SK-N-SH (cell line): Measurements from ENCODE around the gene SMOC1. TPM values are rescaled to one million over a fixed set of nuclear protein-coding genes. Genes with fewer than 3 reads are reported as not detected.

Source experiments
- CTCF ChIA-PET: fragments of 300-600, 350-600 bp; formaldehyde crosslinking; extraction: SDS; loops from one replicate; lab custom pipeline; 2021; lab: Yijun Ruan, JAX
- POLR2A ChIA-PET: fragments of 350-600 bp; sonication (Branson Sonifier 250); formaldehyde crosslinking; extraction: SDS; loops from one replicate; lab custom pipeline; 2020; ENCODE audit warnings: antibody characterized with exemption, inconsistent platforms; lab: Yijun Ruan, JAX
- DNase-seq: peaks from one replicate; pipeline ENCODE4 v3.0.0; 2012
- H2AFZ ChIP-seq: fragments of 200-600 bp; sonication (generic); 2 replicates; pipeline ENCODE4 v1.8.1; 2016; ENCODE audit warnings: antibody characterized with exemption, mild to moderate bottlenecking, low read depth
- H3F3A ChIP-seq: fragments of 200-600 bp; sonication (generic); replicated peaks from 2 replicates; pipeline ENCODE3; 2016; ENCODE audit warnings: antibody characterized with exemption, mild to moderate bottlenecking; ENCODE audit not compliant: insufficient read depth
- H3K27ac ChIP-seq, 2 experiments: fragments of 200-500 bp in 1 of 2; fragments of 200-600 bp in 1 of 2; sonication (Bioruptor generic) in 1 of 2; sonication (generic), shearing (Covaris generic) in 1 of 2; 2 replicates each; pipeline versions ENCODE4 v1.5.1 to v1.6.1; 2014 to 2016; ENCODE audit warnings: low read depth in 2 of 2, inconsistent platforms in 1 of 2, low read length in 1 of 2, mild to moderate bottlenecking in 1 of 2, mixed read lengths in 1 of 2
- H3K27me3 ChIP-seq: fragments of 200-600 bp; sonication (generic), shearing (Covaris generic); 2 replicates; pipeline ENCODE4 v1.6.1; 2016; ENCODE audit warnings: mixed run types; ENCODE audit not compliant: insufficient read depth
- H3K36me3 ChIP-seq, 2 experiments: fragments of 200-500 bp in 1 of 2; fragments of 200-600 bp in 1 of 2; sonication (Bioruptor generic) in 1 of 2; sonication (generic) in 1 of 2; replicated peaks in 1 of 2; 2 replicates each; pipeline versions ENCODE3 to v1.5.1; 2014 to 2016; ENCODE audit warnings: low read length in 1 of 2, mild to moderate bottlenecking in 1 of 2; ENCODE audit not compliant: insufficient read depth in 2 of 2, control insufficient read depth in 1 of 2
- H3K4me1 ChIP-seq, 2 experiments: fragments of 200-500 bp in 1 of 2; fragments of 200-600 bp in 1 of 2; sonication (Bioruptor generic) in 1 of 2; sonication (generic), shearing (Covaris generic) in 1 of 2; 2 replicates each; pipeline versions ENCODE4 v1.5.1 to v1.6.1; 2014 to 2016; ENCODE audit warnings: low read depth in 1 of 2, low read length in 1 of 2, mixed run types in 1 of 2; ENCODE audit not compliant: insufficient read depth in 2 of 2, control insufficient read depth in 1 of 2
- H3K4me2 ChIP-seq: fragments of 200-600 bp; sonication (generic), shearing (Covaris generic); 2 replicates; pipeline ENCODE4 v1.6.1; 2017; ENCODE audit warnings: mixed run types
- H3K4me3 ChIP-seq, 2 experiments: fragments of 200-500 bp in 1 of 2; fragments of 200-600 bp in 1 of 2; sonication (Bioruptor generic) in 1 of 2; sonication (generic), shearing (Covaris generic) in 1 of 2; 2 replicates each; pipeline versions ENCODE4 v1.5.1 to v1.8.1; 2014 to 2016; ENCODE audit warnings: low read depth in 2 of 2, inconsistent platforms in 1 of 2, low read length in 1 of 2, mild to moderate bottlenecking in 1 of 2, mixed read lengths in 1 of 2, moderate library complexity in 1 of 2
- H3K79me2 ChIP-seq: fragments of 200-600 bp; sonication (generic); 2 replicates; pipeline ENCODE4 v1.8.1; 2017; ENCODE audit warnings: mild to moderate bottlenecking; ENCODE audit not compliant: insufficient read depth
- H3K9ac ChIP-seq: fragments of 200-600 bp; sonication (generic); 2 replicates; pipeline ENCODE4 v1.6.1; 2017; ENCODE audit warnings: mixed run types
- H3K9me2 ChIP-seq: fragments of 200-600 bp; sonication (generic); 2 replicates; pipeline ENCODE4 v1.6.1; 2017; ENCODE audit warnings: mixed run types
- H3K9me3 ChIP-seq: fragments of 200-600 bp; sonication (generic); 2 replicates; pipeline ENCODE4 v1.6.1; 2017; ENCODE audit warnings: mixed run types, mild to moderate bottlenecking, moderate library complexity
- H4K20me1 ChIP-seq: fragments of 200-600 bp; sonication (generic); 2 replicates; pipeline ENCODE4 v1.6.1; 2017; ENCODE audit warnings: mild to moderate bottlenecking, mixed run types; ENCODE audit not compliant: insufficient read depth
- EZH2phosphoT487 ChIP-seq: fragments of 200-600 bp; sonication (generic); IDR thresholded peaks from 2 replicates; pipeline ENCODE4 v1.6.1; 2017; ENCODE audit warnings: low read depth, mixed run types, mild to moderate bottlenecking, antibody characterized with exemption, moderate library complexity, borderline replicate concordance
- FOXM1 ChIP-seq: IDR thresholded peaks from 2 replicates; pipeline ENCODE4 v1.4.0; 2012; ENCODE audit warnings: low read depth, mild to moderate bottlenecking
- GABPA ChIP-seq: IDR thresholded peaks from 2 replicates; pipeline ENCODE4 v1.4.0; 2012; ENCODE audit warnings: low read depth, mild to moderate bottlenecking
- IRF3 ChIP-seq: fragments of 150-350 bp; IDR thresholded peaks from 2 replicates; pipeline ENCODE4 v1.6.1; 2016; ENCODE audit warnings: mild to moderate bottlenecking, low read depth, low read length
- MAX ChIP-seq: IDR thresholded peaks from 2 replicates; pipeline ENCODE4 v1.4.0; 2012; ENCODE audit warnings: low read depth
- MEF2A ChIP-seq: IDR thresholded peaks from 2 replicates; pipeline ENCODE4 v1.4.0; 2012; ENCODE audit warnings: low read depth, borderline replicate concordance
- MXI1 ChIP-seq: IDR thresholded peaks from 2 replicates; pipeline ENCODE4 v1.6.1; 2012; ENCODE audit warnings: mild to moderate bottlenecking, low read depth, low read length, improper control_type of control experiment
- RAD21 ChIP-seq: IDR thresholded peaks from 2 replicates; pipeline ENCODE4 v1.6.1; 2012; ENCODE audit warnings: mild to moderate bottlenecking, low read length
- RFX5 ChIP-seq: IDR thresholded peaks from 2 replicates; pipeline ENCODE4 v1.6.1; 2012; ENCODE audit warnings: mild to moderate bottlenecking, improper control_type of control experiment, low read length
- RXRA ChIP-seq: IDR thresholded peaks from 2 replicates; pipeline ENCODE4 v1.4.0; 2012; ENCODE audit warnings: low read depth, mild to moderate bottlenecking, borderline replicate concordance
- WGBS: methylation state at CpG from one replicate; pipeline ENCODE4 v1.1.6; 2017; ENCODE audit warnings: low lambda C conversion rate; 5-methylcytosine and 5-hydroxymethylcytosine counted together
- polyA plus RNA-seq, 3 experiments: library from polyadenylated mRNA; depleted of rRNA; stranded (reverse); fragments of >200 nt; gene quantifications; 2 replicates each; pipeline ENCODE4 v1.2.3, GENCODE V29; 2012
- TF ChIP-seq, protein P1 (sequence below): IDR thresholded peaks from 2 replicates; pipeline ENCODE4 v1.4.0; 2012; ENCODE audit warnings: low read depth, borderline replicate concordance
- TF ChIP-seq, protein P2 (sequence below): IDR thresholded peaks from 2 replicates; pipeline ENCODE4 v1.6.1; 2012; ENCODE audit warnings: mild to moderate bottlenecking, low read depth, low read length, moderate library complexity

The SMOC1 gene
- polyA plus RNA-seq, 1 of the 3 experiments (the other 2 are of a cell fraction): not detected

GRCh38 chr14:70033561-70033960, 154.3 kb downstream of the SMOC1 start (continued):
- TF ChIP-seq, protein P1, sequence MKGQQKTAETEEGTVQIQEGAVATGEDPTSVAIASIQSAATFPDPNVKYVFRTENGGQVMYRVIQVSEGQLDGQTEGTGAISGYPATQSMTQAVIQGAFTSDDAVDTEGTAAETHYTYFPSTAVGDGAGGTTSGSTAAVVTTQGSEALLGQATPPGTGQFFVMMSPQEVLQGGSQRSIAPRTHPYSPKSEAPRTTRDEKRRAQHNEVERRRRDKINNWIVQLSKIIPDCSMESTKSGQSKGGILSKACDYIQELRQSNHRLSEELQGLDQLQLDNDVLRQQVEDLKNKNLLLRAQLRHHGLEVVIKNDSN: no peak
- TF ChIP-seq MEF2A: no peak
- TF ChIP-seq RAD21: no peak
- no peak for TF ChIP-seq RFX5
- TF ChIP-seq, protein P2, sequence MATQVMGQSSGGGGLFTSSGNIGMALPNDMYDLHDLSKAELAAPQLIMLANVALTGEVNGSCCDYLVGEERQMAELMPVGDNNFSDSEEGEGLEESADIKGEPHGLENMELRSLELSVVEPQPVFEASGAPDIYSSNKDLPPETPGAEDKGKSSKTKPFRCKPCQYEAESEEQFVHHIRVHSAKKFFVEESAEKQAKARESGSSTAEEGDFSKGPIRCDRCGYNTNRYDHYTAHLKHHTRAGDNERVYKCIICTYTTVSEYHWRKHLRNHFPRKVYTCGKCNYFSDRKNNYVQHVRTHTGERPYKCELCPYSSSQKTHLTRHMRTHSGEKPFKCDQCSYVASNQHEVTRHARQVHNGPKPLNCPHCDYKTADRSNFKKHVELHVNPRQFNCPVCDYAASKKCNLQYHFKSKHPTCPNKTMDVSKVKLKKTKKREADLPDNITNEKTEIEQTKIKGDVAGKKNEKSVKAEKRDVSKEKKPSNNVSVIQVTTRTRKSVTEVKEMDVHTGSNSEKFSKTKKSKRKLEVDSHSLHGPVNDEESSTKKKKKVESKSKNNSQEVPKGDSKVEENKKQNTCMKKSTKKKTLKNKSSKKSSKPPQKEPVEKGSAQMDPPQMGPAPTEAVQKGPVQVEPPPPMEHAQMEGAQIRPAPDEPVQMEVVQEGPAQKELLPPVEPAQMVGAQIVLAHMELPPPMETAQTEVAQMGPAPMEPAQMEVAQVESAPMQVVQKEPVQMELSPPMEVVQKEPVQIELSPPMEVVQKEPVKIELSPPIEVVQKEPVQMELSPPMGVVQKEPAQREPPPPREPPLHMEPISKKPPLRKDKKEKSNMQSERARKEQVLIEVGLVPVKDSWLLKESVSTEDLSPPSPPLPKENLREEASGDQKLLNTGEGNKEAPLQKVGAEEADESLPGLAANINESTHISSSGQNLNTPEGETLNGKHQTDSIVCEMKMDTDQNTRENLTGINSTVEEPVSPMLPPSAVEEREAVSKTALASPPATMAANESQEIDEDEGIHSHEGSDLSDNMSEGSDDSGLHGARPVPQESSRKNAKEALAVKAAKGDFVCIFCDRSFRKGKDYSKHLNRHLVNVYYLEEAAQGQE: no peak
- no peak for TF ChIP-seq MAX
- TF ChIP-seq GABPA: no peak

- no peaks in the 10 kb centered on the region for H4K20me1 ChIP-seq
- no peaks in the 10 kb centered on the region for H3K79me2 ChIP-seq
- DNase-seq: no peak
- H3K9me2 ChIP-seq: no peaks in the 10 kb centered on the region
- H3K27ac ChIP-seq: no peak overlapping the region
- no peak overlapping the region for H3K4me3 ChIP-seq
- POLR2A ChIA-PET: no interaction called here
- no peaks in the 10 kb centered on the region for H3K27me3 ChIP-seq
- no peaks in the 10 kb centered on the region for H3K36me3 ChIP-seq
- TF ChIP-seq RXRA (no peak), MXI1 (no peak), EZH2phosphoT487 (no peak), IRF3 (no peak), FOXM1 (no peak)
- TF ChIP-seq, protein P2: no peak
- no peak overlapping the region for H3K4me2 ChIP-seq
- no peak overlapping the region for H2AFZ ChIP-seq
- no peaks in the 10 kb centered on the region for H3K9me3 ChIP-seq
- CTCF ChIA-PET: interaction anchor here (0.6 to 5.9 kb wide), 6 partner anchors 11 to 283 kb away, joined by 3 to 51 read pairs (median 4); partner anchors contain the start of gene SMOC1
- H3K4me1 ChIP-seq: no peaks in the 10 kb centered on the region
- no peak overlapping the region for H3K9ac ChIP-seq
- H3F3A ChIP-seq: no peaks in the 10 kb centered on the region
- 36% methylated on average over 3 of the region's 3 CpGs for WGBS
Measured at GRCh38 chr14:70034257-70034656, 155.0 kb downstream of the SMOC1 start.
